Right ventricle myocardium superior (tissue), 1 donor: Measurements from ENCODE around the gene RRAGD. TPM values are rescaled to one million over a fixed set of nuclear protein-coding genes. Genes with fewer than 3 reads are reported as not detected.

Source experiments
- ATAC-seq: fragments of 200-7000 bp; cut with Tn5 transposase; one replicate; pipeline ENCODE4 v1.9.1; 2020; ENCODE audit warnings: mild to moderate bottlenecking; ENCODE audit not compliant: poor library complexity
- DNase-seq: peaks from one replicate; pipeline ENCODE4 v3.0.0-alpha.2; 2020
- intact Hi-C: fragments of 100-400 bp; cut with DNase I; formaldehyde crosslinking; loops from one replicate; pipeline ENCODE4 v1.11.2; 2022
- total RNA-seq: library from RNA; stranded (reverse); fragmentation: NEBNext Ultra II Directional; extraction: Animal tissue kit (Norgen Biotek cat#: 25700); gene quantifications from one replicate; pipeline ENCODE4 v1.2.1, GENCODE V29; 2021
- donor health status: DM: no; HTN: yes; CAD: no; lungs with severe emphysema.

Gene RRAGD
- total RNA-seq, 1 donor from 2014 or later: 130 TPM

DNA sequence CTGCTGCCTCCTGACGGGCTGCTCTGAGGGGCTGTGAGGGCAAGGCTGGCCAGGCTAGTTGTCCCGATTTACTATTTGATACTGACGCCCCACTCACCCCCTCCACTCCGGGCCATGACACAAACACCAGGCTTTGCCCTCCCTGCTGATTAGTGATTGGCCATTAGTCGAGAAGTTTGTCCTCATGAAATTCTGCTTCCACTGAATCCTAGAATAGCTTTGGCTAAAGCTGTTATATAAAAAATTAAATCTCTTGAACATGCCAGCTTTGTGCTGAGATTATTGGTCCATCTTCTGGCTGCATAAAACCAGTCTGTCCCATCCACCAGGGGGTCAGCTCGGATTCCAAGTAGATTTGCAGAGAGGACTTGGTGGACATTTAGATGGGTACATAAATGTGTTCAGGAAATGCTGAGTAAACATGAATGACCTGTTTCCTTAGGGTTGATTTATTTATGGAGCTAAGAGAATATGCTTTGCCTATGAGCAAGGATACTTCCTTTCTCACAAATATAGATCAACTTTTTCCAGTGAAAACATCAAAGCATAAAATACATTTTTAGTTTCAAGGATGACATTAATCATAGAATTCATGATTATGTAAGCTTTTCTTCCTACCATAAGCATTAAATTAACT, 96.7 kb downstream of the RRAGD start, which contains the start of gene GABRR2:
Gene GABRR2, minus strand, starts transcription at position 51 of the 637 bp plus-strand sequence. CDS start 134 bp downstream, outside the sequence.
- ATAC-seq (no peak), DNase-seq (no peak)
- intact Hi-C loops: no loop called here

DNA sequence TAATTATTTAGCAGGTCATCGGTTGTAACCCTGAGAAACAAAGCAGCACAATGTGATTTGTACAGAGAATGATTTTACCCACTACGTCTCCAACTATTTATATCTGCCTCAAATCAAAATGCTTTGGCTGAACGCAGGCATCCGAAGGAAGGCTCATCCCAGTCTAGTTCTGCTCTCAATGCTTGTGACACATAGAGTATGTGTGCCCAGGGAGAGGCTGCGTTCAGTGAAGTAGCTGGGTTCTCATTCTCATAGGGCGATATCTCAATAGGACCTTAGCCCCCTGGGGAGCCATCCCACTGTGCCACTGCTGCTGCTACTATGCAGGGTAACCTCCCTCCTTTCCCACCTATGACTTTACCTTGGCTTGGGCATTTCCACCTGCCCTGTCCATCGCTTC, 97.4 kb downstream of the RRAGD start:
- DNase-seq (no peak), ATAC-seq (no peak)
- intact Hi-C loops: loop anchor here (5.0 kb wide), 1 partner anchor 53 kb away; no protein-coding TSS in a partner anchor

Other genes starting within 250 kb of the RRAGD start
- gene GABRR1, start 194.9 kb downstream of the RRAGD start, total RNA-seq: not detected
- 0.54 TPM for gene GABRR2, start 97.0 kb downstream of the RRAGD start, total RNA-seq
- 11.9 TPM for gene UBE2J1, start 59.6 kb downstream of the RRAGD start, total RNA-seq
- gene ANKRD6, start 20.9 kb upstream of the RRAGD start, total RNA-seq: 15.0 TPM
- 33.0 TPM for gene LYRM2, start 226.5 kb upstream of the RRAGD start, total RNA-seq